Trophoblast cell (in vitro differentiated cells and primary cell): ENCODE results near the gene PARVA. TPM values are rescaled to one million over a fixed set of nuclear protein-coding genes. Genes with fewer than 3 reads are reported as not detected.

ENCODE experiments used
- DNase-seq, 2 donors: peaks; one replicate each; pipeline ENCODE4 v3.0.0-alpha.2; 2016
- H2AFZ ChIP-seq: 2 replicates; pipeline ENCODE4 v1.6.1; 2013; ENCODE audit warnings: low read length, moderate library complexity, mild to moderate bottlenecking; ENCODE audit not compliant: insufficient read depth, poor library complexity
- H2AK5ac ChIP-seq: 2 replicates; pipeline ENCODE4 v1.6.1; 2013; ENCODE audit warnings: mild to moderate bottlenecking, low read length
- H2BK120ac ChIP-seq: 2 replicates; pipeline ENCODE4 v1.6.1; 2013; ENCODE audit warnings: low read length, mild to moderate bottlenecking, moderate library complexity; ENCODE audit not compliant: insufficient read depth, poor library complexity
- H2BK12ac ChIP-seq: 2 replicates; pipeline ENCODE4 v1.6.1; 2013; ENCODE audit warnings: mild to moderate bottlenecking, low read length, moderate library complexity
- H2BK5ac ChIP-seq: 2 replicates; pipeline ENCODE4 v1.6.1; 2013; ENCODE audit warnings: low read length, low read depth, moderate library complexity, mild to moderate bottlenecking; ENCODE audit not compliant: poor library complexity
- H3K14ac ChIP-seq: 2 replicates; pipeline ENCODE4 v1.6.1; 2013; ENCODE audit warnings: mild to moderate bottlenecking, low read length
- H3K18ac ChIP-seq: 2 replicates; pipeline ENCODE4 v1.6.1; 2013; ENCODE audit warnings: mild to moderate bottlenecking, low read length
- H3K23ac ChIP-seq: 2 replicates; pipeline ENCODE4 v1.6.1; 2013; ENCODE audit warnings: low read length
- H3K27ac ChIP-seq: 2 replicates; pipeline ENCODE4 v1.5.1; 2013; ENCODE audit warnings: low read depth, mild to moderate bottlenecking, inconsistent platforms, low read length, moderate library complexity
- H3K27me3 ChIP-seq: 2 replicates; pipeline ENCODE4 v1.6.1; 2013; ENCODE audit warnings: inconsistent platforms, mild to moderate bottlenecking, low read length, moderate library complexity; ENCODE audit not compliant: insufficient read depth
- H3K36me3 ChIP-seq, 2 experiments: 1 replicate in 1 of 2; 2 replicates in 1 of 2; pipeline ENCODE4 v1.6.1; 2013; ENCODE audit warnings: low read length in 2 of 2, mild to moderate bottlenecking in 2 of 2, moderate library complexity in 1 of 2; ENCODE audit not compliant: insufficient read depth in 2 of 2, control insufficient read depth in 1 of 2
- H3K4ac ChIP-seq: 2 replicates; pipeline ENCODE4 v1.6.1; 2013; ENCODE audit warnings: low read depth, mild to moderate bottlenecking, low read length, moderate library complexity
- H3K4me1 ChIP-seq, 2 experiments: 1 replicate in 1 of 2; 2 replicates in 1 of 2; pipeline ENCODE4 v1.6.1; 2013; ENCODE audit warnings: low read length in 2 of 2, mild to moderate bottlenecking in 2 of 2, moderate library complexity in 1 of 2; ENCODE audit not compliant: insufficient read depth in 2 of 2, control insufficient read depth in 1 of 2
- H3K4me2 ChIP-seq: 2 replicates; pipeline ENCODE4 v1.6.1; 2013; ENCODE audit warnings: inconsistent platforms, mild to moderate bottlenecking, low read length, moderate library complexity
- H3K4me3 ChIP-seq: 2 replicates; pipeline ENCODE4 v1.5.1; 2013; ENCODE audit warnings: mild to moderate bottlenecking, low read depth, low read length, inconsistent platforms
- H3K79me1 ChIP-seq: one replicate; pipeline ENCODE4 v1.6.1; 2013; ENCODE audit warnings: low read length
- H3K79me2 ChIP-seq: 2 replicates; pipeline ENCODE4 v1.6.1; 2013; ENCODE audit warnings: low read length, mild to moderate bottlenecking; ENCODE audit not compliant: control insufficient read depth, insufficient read depth, poor library complexity
- H3K9ac ChIP-seq: 2 replicates; pipeline ENCODE4 v1.6.1; 2013; ENCODE audit warnings: mild to moderate bottlenecking, low read length
- H3K9me3 ChIP-seq: 2 replicates; pipeline ENCODE4 v1.6.1; 2013; ENCODE audit warnings: low read depth, mild to moderate bottlenecking, control low read depth, inconsistent platforms, low read length; ENCODE audit not compliant: insufficient read depth
- H4K12ac ChIP-seq: 2 replicates; pipeline ENCODE4 v1.6.1; 2013; ENCODE audit warnings: low read depth, mild to moderate bottlenecking, low read length, moderate library complexity
- H4K8ac ChIP-seq: 2 replicates; pipeline ENCODE4 v1.6.1; 2013; ENCODE audit warnings: low read depth, mild to moderate bottlenecking, low read length, moderate library complexity
- H4K91ac ChIP-seq: one replicate; pipeline ENCODE4 v1.6.1; 2013; ENCODE audit warnings: low read depth, mild to moderate bottlenecking, low read length, moderate library complexity
- WGBS: extraction: QIAGEN DNeasy Blood & Tissue Kit; methylation state at CpG from one replicate; pipeline ENCODE4 v1.1.7; 2013; ENCODE audit warnings: missing lambda C conversion rate; ENCODE audit not compliant: insufficient read length, insufficient coverage; ENCODE audit errors: extremely low coverage; 5-methylcytosine and 5-hydroxymethylcytosine counted together
- polyA plus RNA-seq: library from polyadenylated mRNA; stranded (reverse); fragments of 200-250 nt; gene quantifications from 2 replicates; pipeline ENCODE4 v1.2.3, GENCODE V29; 2013

The PARVA gene
- polyA plus RNA-seq: 66.9 and 67.3 TPM in 2 replicates

- peaks cover 13% of the 10 kb centered on the region for H3K79me1 ChIP-seq
- DNase-seq: peak; percentile 77 to 91
- H2BK5ac ChIP-seq: peak within 1 kb of the TSS; percentile 96
- peak within 1 kb of the TSS; percentile 77 for H2AFZ ChIP-seq
- H3K18ac ChIP-seq: peak within 1 kb of the TSS; percentile 96
- peak within 1 kb of the TSS; percentile 98 for H4K91ac ChIP-seq
- no CpG with 5 or more reads among the region's 55 CpGs for WGBS
- peak within 1 kb of the TSS; percentile 88 for H3K4ac ChIP-seq
- peaks cover 0 to 7% of the 10 kb centered on the region in 2 experiments for H3K36me3 ChIP-seq
- H2AK5ac ChIP-seq: peak within 1 kb of the TSS; percentile 65
- H3K14ac ChIP-seq: peak within 1 kb of the TSS; percentile 98
- peak within 1 kb of the TSS; percentile 29 for H3K23ac ChIP-seq
- peaks cover 5 to 11% of the 10 kb centered on the region in 2 experiments for H3K4me1 ChIP-seq
- no peaks in the 10 kb centered on the region for H3K9me3 ChIP-seq
- H3K79me2 ChIP-seq: peaks cover 11% of the 10 kb centered on the region
- H4K12ac ChIP-seq: peak within 1 kb of the TSS; percentile 96
- H4K8ac ChIP-seq: peak within 1 kb of the TSS; percentile 89
- peak within 1 kb of the TSS; percentile 99 for H3K27ac ChIP-seq
- H3K4me2 ChIP-seq: peak within 1 kb of the TSS; percentile 97
- H3K4me3 ChIP-seq: peak within 1 kb of the TSS; percentile 90
- H2BK120ac ChIP-seq: peak within 1 kb of the TSS; percentile 96
- H3K27me3 ChIP-seq: no peaks in the 10 kb centered on the region
- peak within 1 kb of the TSS; percentile 72 for H2BK12ac ChIP-seq
- H3K9ac ChIP-seq: peak within 1 kb of the TSS; percentile 98
Observed at GRCh38 chr11:12377106-12377823, at the start of gene PARVA. Gene PARVA (plus strand): TSS chr11:12377571. CDS start chr11:12377648, 77 bp downstream.

GRCh38 chr11:12329169-12329568 is 48.2 kb upstream of the PARVA start:
- no peak overlapping the region for H3K4me3 ChIP-seq
- no peaks in the 10 kb centered on the region for H3K9me3 ChIP-seq
- peaks cover 2% of the 10 kb centered on the region for H3K79me1 ChIP-seq
- no peak overlapping the region for H3K9ac ChIP-seq
- H3K79me2 ChIP-seq: no peaks in the 10 kb centered on the region
- H4K12ac ChIP-seq: no peak overlapping the region
- no peak overlapping the region for H2AK5ac ChIP-seq
- no peak overlapping the region for H3K23ac ChIP-seq
- H3K36me3 ChIP-seq: no peaks in the 10 kb centered on the region
- no peak overlapping the region for H3K18ac ChIP-seq
- no peak overlapping the region for H3K4me2 ChIP-seq
- no peaks in the 10 kb centered on the region for H3K27me3 ChIP-seq
- no peak overlapping the region for H2BK120ac ChIP-seq
- H4K8ac ChIP-seq: no peak overlapping the region
- DNase-seq: peak in 1 of 2 donors; percentile 58
- no peak overlapping the region for H3K27ac ChIP-seq
- H3K4me1 ChIP-seq: peaks cover 0 to 6% of the 10 kb centered on the region in 2 experiments
- no peak overlapping the region for H3K14ac ChIP-seq
- H2BK12ac ChIP-seq: no peak overlapping the region
- H4K91ac ChIP-seq: no peak overlapping the region
- H2AFZ ChIP-seq: no peak overlapping the region
- no peak overlapping the region for H2BK5ac ChIP-seq
- WGBS: no CpG with 5 or more reads among the region's 4 CpGs
- H3K4ac ChIP-seq: no peak overlapping the region

GRCh38 chr11:12329797-12330196 is 47.6 kb upstream of the PARVA start:
- Histone ChIP-seq H3K27me3 (no peaks in the 10 kb centered on the region), H3K4me3 (no peak overlapping the region), H2BK120ac (no peak overlapping the region)

GRCh38 chr11:12330485-12331231 is 46.7 kb upstream of the PARVA start:
- H3K4me2 ChIP-seq: peak overlapping the region; percentile 21
- peak overlapping the region; percentile 73 for H2BK120ac ChIP-seq
- H3K9ac ChIP-seq: no peak overlapping the region
- H4K91ac ChIP-seq: no peak overlapping the region
- H3K4ac ChIP-seq: no peak overlapping the region
- no peaks in the 10 kb centered on the region for H3K9me3 ChIP-seq
- H2AK5ac ChIP-seq: peak overlapping the region; percentile 29
- no peak for DNase-seq
- H2BK5ac ChIP-seq: no peak overlapping the region
- WGBS: no CpG with 5 or more reads among the region's 7 CpGs
- H3K4me3 ChIP-seq: no peak overlapping the region
- H3K27ac ChIP-seq: no peak overlapping the region
- H3K79me1 ChIP-seq: peaks cover 2% of the 10 kb centered on the region
- peak overlapping the region; percentile 84 for H2BK12ac ChIP-seq
- no peak overlapping the region for H4K12ac ChIP-seq
- no peak overlapping the region for H4K8ac ChIP-seq
- no peak overlapping the region for H3K14ac ChIP-seq
- no peak overlapping the region for H3K18ac ChIP-seq
- no peak overlapping the region for H3K23ac ChIP-seq
- H3K4me1 ChIP-seq: peaks cover 0 to 6% of the 10 kb centered on the region in 2 experiments
- no peaks in the 10 kb centered on the region for H3K36me3 ChIP-seq
- H3K79me2 ChIP-seq: no peaks in the 10 kb centered on the region
- no peak overlapping the region for H2AFZ ChIP-seq
- no peaks in the 10 kb centered on the region for H3K27me3 ChIP-seq

More at GRCh38 chr11:12329797-12330196, 47.6 kb upstream of the PARVA start:
- Histone ChIP-seq H3K36me3 (no peaks in the 10 kb centered on the region), H3K4me2 (no peak overlapping the region), H3K79me2 (no peaks in the 10 kb centered on the region), H3K23ac (no peak overlapping the region), H4K8ac (no peak overlapping the region), H2BK12ac (no peak overlapping the region), H3K79me1 (peaks cover 2% of the 10 kb centered on the region), H4K12ac (no peak overlapping the region), H3K9ac (no peak overlapping the region), H4K91ac (no peak overlapping the region), H2AK5ac (no peak overlapping the region), H3K27ac (no peak overlapping the region), H3K4ac (no peak overlapping the region), H2AFZ (no peak overlapping the region), H3K18ac (no peak overlapping the region), H3K14ac (no peak overlapping the region), H3K9me3 (no peaks in the 10 kb centered on the region), H3K4me1 (peaks cover 0 to 6% of the 10 kb centered on the region in 2 experiments), H2BK5ac (no peak overlapping the region)
- DNase-seq: no peak
- no CpG with 5 or more reads among the region's 2 CpGs for WGBS
